Suprapubic skin (tissue), 4 donors: Measurements from ENCODE around the gene PSME3IP1. TPM values are rescaled to one million over a fixed set of nuclear protein-coding genes. Genes with fewer than 3 reads are reported as not detected.

ENCODE experiments used
- DNase-seq, 2 donors: peaks; one replicate each; pipeline ENCODE4 v3.0.0-alpha.2; 2019; ENCODE audit warnings: low spot score in 2 of 2
- H3K27ac ChIP-seq: fragments of 200-600 bp; sonication (generic); one replicate; pipeline ENCODE4 v1.5.1; 2019
- H3K27me3 ChIP-seq: fragments of 200-600 bp; sonication (generic); one replicate; pipeline ENCODE4 v1.5.1; 2019
- H3K36me3 ChIP-seq: fragments of 200-600 bp; sonication (generic); one replicate; pipeline ENCODE4 v1.5.1; 2019
- H3K4me1 ChIP-seq: fragments of 200-600 bp; sonication (generic); one replicate; pipeline ENCODE4 v1.5.1; 2019
- H3K4me3 ChIP-seq: fragments of 200-600 bp; sonication (generic); one replicate; pipeline ENCODE4 v1.5.1; 2019; ENCODE audit warnings: mild to moderate bottlenecking
- H3K9me3 ChIP-seq: fragments of 200-600 bp; sonication (generic); one replicate; pipeline ENCODE4 v1.5.1; 2019
- EP300 ChIP-seq: sonication (generic); formaldehyde crosslinking; IDR thresholded peaks from one replicate; pipeline ENCODE4 v1.6.1; 2017; ENCODE audit warnings: antibody characterized with exemption
- POLR2A ChIP-seq, 2 donors: fragments of 450-650 bp; IDR thresholded peaks; one replicate each; pipeline ENCODE4 v1.6.1; 2017; ENCODE audit warnings: antibody characterized with exemption in 2 of 2, mild to moderate bottlenecking in 2 of 2, moderate library complexity in 2 of 2
- POLR2AphosphoS5 ChIP-seq, 3 donors: sonication (generic); formaldehyde crosslinking; IDR thresholded peaks; one replicate each; pipeline ENCODE4 v1.6.1; 2017; ENCODE audit warnings: antibody characterized with exemption in 3 of 3
- WGBS: methylation state at CpG from one replicate; pipeline ENCODE4 v1.1.5; 2018; 5-methylcytosine and 5-hydroxymethylcytosine counted together
- total RNA-seq, 4 donors: library from RNA; depleted of rRNA; stranded (reverse); fragments of >200 nt; gene quantifications; one replicate each; pipeline ENCODE4 v1.1.0, GENCODE V29; 2016
- TF ChIP-seq, protein P1 (sequence below), 2 donors: fragments of 200-600 bp in 1 of 2; fragments of 450-650 bp in 1 of 2; sonication (generic) in 1 of 2; IDR thresholded peaks; one replicate each; pipeline ENCODE4 v1.5.1; 2016 to 2019; ENCODE audit warnings: antibody characterized with exemption in 2 of 2, mild to moderate bottlenecking in 1 of 2, moderate library complexity in 1 of 2

PSME3IP1 gene
- total RNA-seq, 4 donors from 2014 or later, result 47.1 to 109 (median 60.3) TPM

DNA sequence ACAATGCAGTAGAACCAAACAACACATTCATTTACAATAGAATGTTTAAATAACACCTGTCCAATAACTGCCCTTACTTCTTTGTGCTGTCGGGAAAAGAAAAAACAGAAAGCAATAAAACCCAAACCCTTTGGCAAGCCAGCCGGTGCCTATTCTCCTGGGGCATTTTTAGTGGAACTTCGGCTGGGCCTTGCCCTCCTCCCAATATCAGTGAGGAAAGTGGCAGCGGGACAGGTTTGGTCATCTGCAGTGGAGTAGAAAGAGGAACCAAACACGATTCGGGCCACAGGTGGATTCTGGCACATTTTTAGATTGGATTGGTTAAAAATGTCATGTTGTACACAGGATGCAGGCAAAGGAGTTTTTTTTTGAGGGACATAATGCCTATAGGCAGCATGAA lies 32.0 kb downstream of the PSME3IP1 start:
- Histone ChIP-seq H3K27me3 (no peaks in the 10 kb centered on the region), H3K27ac (no peak overlapping the region), H3K4me3 (no peak overlapping the region), H3K9me3 (no peaks in the 10 kb centered on the region), H3K36me3 (peaks cover 51% of the 10 kb centered on the region), H3K4me1 (peaks cover 2% of the 10 kb centered on the region)
- TF ChIP-seq, protein P1, sequence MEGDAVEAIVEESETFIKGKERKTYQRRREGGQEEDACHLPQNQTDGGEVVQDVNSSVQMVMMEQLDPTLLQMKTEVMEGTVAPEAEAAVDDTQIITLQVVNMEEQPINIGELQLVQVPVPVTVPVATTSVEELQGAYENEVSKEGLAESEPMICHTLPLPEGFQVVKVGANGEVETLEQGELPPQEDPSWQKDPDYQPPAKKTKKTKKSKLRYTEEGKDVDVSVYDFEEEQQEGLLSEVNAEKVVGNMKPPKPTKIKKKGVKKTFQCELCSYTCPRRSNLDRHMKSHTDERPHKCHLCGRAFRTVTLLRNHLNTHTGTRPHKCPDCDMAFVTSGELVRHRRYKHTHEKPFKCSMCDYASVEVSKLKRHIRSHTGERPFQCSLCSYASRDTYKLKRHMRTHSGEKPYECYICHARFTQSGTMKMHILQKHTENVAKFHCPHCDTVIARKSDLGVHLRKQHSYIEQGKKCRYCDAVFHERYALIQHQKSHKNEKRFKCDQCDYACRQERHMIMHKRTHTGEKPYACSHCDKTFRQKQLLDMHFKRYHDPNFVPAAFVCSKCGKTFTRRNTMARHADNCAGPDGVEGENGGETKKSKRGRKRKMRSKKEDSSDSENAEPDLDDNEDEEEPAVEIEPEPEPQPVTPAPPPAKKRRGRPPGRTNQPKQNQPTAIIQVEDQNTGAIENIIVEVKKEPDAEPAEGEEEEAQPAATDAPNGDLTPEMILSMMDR (IDR thresholded peaks at IDR 0.05), result no peak
- TF ChIP-seq POLR2A (IDR thresholded peaks at IDR 0.05) (no peak), POLR2AphosphoS5 (IDR thresholded peaks at IDR 0.05) (no peak), EP300 (no peak)
- WGBS, result 82% methylated on average over 6 of the region's 6 CpGs
- no peak for DNase-seq

DNA sequence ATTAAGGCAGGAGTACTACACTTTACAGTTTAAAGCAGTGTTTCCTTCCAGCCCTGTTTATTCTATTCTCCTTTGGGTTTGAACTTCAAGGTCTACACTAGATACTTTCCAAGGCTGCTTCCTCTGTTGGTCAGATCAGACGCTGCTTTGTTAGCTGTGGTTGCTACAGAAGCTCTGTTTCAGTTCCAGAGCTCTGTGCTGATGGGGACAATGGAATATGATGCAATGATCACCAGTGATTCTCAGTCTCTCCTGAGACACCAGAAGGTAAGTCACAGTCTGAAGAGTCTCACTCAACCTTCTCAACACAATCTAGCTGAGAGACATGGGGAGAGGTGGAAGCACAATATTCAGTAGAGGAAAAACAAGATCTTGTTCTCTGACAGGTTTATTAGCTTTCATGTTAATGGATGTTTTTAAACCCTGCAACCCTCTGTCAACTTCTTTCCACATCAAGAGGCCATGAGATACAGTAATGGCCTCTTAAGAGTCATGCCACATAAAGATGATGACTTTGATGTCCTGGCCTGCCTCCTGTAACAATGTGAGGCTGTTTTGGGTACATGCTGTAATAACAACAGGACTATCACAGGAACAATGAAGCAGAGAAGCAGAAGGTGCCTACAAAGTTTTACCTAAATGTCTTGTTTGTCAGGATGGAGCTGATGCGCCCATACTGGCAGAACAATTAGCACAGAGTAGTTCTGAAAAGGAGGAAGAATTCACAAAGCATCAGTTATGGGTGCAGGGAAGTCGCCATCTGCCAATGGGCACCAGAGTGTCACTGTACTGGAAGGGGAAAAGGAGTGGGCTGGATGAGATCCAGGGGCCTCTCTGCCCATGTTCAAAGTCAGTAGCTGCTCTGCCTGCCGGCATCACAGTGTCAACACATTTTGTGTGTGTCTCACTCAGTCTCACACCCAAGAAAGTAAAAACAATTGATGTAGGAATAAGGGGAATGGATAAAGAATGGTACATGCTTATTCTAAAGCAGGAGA lies 33.4 kb downstream of the PSME3IP1 start:
- Histone ChIP-seq H3K4me3 (no peak overlapping the region), H3K4me1 (peaks cover 16% of the 10 kb centered on the region), H3K27ac (no peak overlapping the region), H3K9me3 (no peaks in the 10 kb centered on the region), H3K36me3 (peaks cover 40% of the 10 kb centered on the region), H3K27me3 (no peaks in the 10 kb centered on the region)
- whole genome bisulfite sequencing, result 86% methylated on average over 4 of the region's 4 CpGs
- DNase-seq, result no peak
- TF ChIP-seq EP300, result no peak
- no peak for TF ChIP-seq POLR2AphosphoS5 (IDR thresholded peaks at IDR 0.05)
- TF ChIP-seq, protein P1 (IDR thresholded peaks at IDR 0.05), result no peak
- TF ChIP-seq POLR2A (IDR thresholded peaks at IDR 0.05), result no peak

DNA sequence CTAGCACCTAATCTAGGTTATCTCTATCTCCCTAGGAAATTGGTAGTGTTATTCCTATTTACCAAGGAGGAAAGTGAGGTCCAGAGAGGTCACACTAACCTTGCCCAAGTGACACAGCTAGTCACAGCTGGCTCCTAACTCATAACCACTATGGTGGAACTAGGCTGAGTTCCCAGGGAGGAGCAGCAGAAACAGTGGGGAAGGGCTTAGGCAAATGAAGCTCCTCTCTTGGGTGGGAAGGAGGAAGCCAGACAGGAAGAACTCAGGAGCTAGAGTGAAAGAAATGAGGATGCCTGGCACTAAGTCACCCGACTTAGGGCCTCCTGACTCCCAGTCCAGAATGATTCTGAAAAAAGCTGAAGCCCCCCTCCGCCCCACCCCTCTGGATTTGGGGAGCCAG lies 34.5 kb downstream of the PSME3IP1 start:
- no peak for DNase-seq
- Histone ChIP-seq H3K4me3 (no peak overlapping the region), H3K27me3 (no peaks in the 10 kb centered on the region), H3K27ac (no peak overlapping the region), H3K36me3 (peaks cover 34% of the 10 kb centered on the region), H3K4me1 (peaks cover 27% of the 10 kb centered on the region), H3K9me3 (no peaks in the 10 kb centered on the region)
- 90% methylated on average over 2 of the region's 2 CpGs for WGBS
- TF ChIP-seq EP300 (no peak), POLR2AphosphoS5 (IDR thresholded peaks at IDR 0.05) (no peak), POLR2A (IDR thresholded peaks at IDR 0.05) (no peak)
- TF ChIP-seq, protein P1 (IDR thresholded peaks at IDR 0.05), result no peak

DNA sequence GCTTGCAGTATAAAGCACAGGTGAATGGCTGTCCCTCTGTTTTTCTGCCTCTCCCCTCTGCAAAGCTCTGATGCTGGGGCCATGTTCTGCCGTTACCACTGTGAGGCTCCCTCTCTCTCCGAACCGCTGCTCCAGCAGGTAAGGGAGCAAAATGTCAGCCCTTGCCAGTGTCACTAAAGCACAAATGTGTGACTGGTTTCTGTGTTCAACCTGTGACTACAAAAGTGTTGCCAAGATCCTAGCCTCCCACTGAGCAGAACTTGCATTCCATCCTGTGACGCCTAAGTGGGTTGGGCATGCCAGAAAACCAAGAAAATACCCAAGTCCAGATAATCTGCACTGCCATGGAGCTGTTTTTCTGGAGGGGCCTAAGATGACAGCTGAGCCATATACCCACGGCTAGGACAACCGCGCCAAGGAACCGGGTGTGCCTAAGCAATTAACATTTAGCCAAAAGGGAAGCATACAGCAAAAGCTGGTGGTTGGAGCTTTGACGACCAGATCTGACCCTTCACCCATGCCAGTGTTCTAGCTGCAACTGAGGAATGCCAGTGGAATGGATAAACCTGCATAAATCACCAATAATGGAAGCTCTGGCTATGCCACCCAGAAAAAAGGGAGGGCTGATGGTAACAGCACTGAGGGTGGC lies 35.0 kb downstream of the PSME3IP1 start:
- no peak overlapping the region for H3K27ac ChIP-seq
- DNase-seq, result no peak
- no peaks in the 10 kb centered on the region for H3K9me3 ChIP-seq
- H3K36me3 ChIP-seq, result peaks cover 30% of the 10 kb centered on the region
- H3K27me3 ChIP-seq, result no peaks in the 10 kb centered on the region
- WGBS, result 78% methylated on average over 9 of the region's 9 CpGs
- H3K4me1 ChIP-seq, result peaks cover 29% of the 10 kb centered on the region
- TF ChIP-seq EP300 (no peak), POLR2A (IDR thresholded peaks at IDR 0.05) (no peak), POLR2AphosphoS5 (IDR thresholded peaks at IDR 0.05) (no peak)
- TF ChIP-seq, protein P1 (IDR thresholded peaks at IDR 0.05), result no peak
- H3K4me3 ChIP-seq, result no peak overlapping the region

DNA sequence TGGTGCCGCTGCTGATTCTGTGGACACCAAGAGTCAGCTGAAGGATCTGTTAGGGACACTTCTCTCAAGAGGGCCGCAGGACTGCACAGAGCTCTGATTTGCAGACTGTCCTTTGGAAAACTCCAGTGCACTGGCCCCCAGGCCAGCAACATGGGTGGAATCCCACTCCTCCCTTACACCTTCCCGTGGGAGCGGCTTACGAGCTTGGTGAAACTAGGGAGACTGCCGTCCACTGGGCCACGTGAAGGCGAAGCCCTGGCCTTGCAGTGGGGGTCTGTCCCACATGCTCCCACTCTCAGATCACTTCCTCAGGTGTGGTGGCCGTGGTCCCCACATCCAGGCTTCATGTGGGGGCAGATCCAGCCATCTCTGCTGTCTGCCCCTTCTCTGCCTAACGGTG lies 36.4 kb downstream of the PSME3IP1 start:
- 100% methylated on average over 6 of the region's 10 CpGs for WGBS
- Histone ChIP-seq H3K9me3 (no peaks in the 10 kb centered on the region), H3K36me3 (peaks cover 24% of the 10 kb centered on the region), H3K27me3 (no peaks in the 10 kb centered on the region), H3K4me3 (no peak overlapping the region), H3K4me1 (peaks cover 31% of the 10 kb centered on the region), H3K27ac (no peak overlapping the region)
- TF ChIP-seq EP300 (no peak), POLR2AphosphoS5 (IDR thresholded peaks at IDR 0.05) (no peak), POLR2A (IDR thresholded peaks at IDR 0.05) (no peak)
- TF ChIP-seq, protein P1 (IDR thresholded peaks at IDR 0.05), result no peak
- DNase-seq, result peak in 1 of 2 donors; percentile 52
